ENCODE measurements around the gene ZNF333. TPM values are rescaled to one million over a fixed set of nuclear protein-coding genes. Genes with fewer than 3 reads are reported as not detected.

Gene ZNF333
- polyA plus RNA-seq, 3 donors from 2014 or later, result 10.8 to 15.1 (median 14.6) TPM

GRCh38 chr19:14676762-14677161, 13.1 kb upstream of the ZNF333 start:
- DNase-seq, result no peak
- Mint-ChIP-seq H3K4me3 (no peak overlapping the region), H3K27ac (no peak overlapping the region), H3K4me1 (peaks cover 0 to 1% of the 10 kb centered on the region in 2 donors), H3K36me3 (no peaks in the 10 kb centered on the region), H3K27me3 (ENCODE audit: low read depth in 3 of 3) (peaks cover 2 to 10% (median 3%) of the 10 kb centered on the region in 3 donors), H3K9me3 (no peaks in the 10 kb centered on the region)

DNA sequence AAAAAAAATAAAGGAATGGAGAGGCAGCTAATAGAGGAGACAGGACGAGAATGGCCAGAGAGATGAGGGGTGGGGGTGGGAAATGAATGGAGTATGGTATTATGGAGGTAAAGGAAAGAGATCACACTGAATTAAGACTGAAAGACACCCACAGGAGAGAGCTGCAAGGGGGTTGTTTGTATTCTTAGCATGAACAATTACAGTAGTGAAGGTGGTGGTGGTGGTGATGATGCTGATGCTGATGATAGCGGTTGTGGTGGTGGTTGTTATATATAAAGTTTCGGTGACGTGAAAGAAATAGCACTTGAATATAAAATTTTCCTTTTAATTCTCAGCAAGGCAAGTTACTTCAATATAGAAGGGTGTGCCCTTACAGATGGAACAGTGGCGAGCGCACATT, 12.4 kb upstream of the ZNF333 start:
- Mint-ChIP-seq H3K36me3 (no peaks in the 10 kb centered on the region), H3K9me3 (no peaks in the 10 kb centered on the region), H3K4me3 (no peak overlapping the region), H3K27me3 (ENCODE audit: low read depth in 3 of 3) (peaks cover 2 to 8% (median 3%) of the 10 kb centered on the region in 3 donors), H3K4me1 (peaks cover 0 to 1% of the 10 kb centered on the region in 2 donors), H3K27ac (no peak overlapping the region)
- no peak for DNase-seq

DNA sequence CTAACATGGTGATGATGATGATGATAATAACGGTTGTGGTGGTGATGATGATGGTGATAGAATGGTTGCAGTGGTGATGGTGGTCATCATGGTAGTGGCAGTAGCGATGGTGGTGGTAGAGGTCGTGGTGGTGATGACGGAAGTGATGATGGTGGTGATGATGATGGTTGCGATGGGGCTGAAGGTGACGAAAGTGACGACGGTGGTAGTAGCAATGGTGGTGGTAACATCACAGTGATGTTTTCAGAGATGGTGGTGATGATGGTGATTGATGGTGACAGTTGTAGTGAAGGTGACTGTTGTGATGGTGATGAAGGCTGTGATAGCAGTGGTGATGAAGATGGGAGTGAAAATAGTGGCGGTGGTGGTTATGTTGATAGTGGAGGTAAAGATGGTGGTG, 11.6 kb upstream of the ZNF333 start:
- Mint-ChIP-seq H3K9me3 (no peaks in the 10 kb centered on the region), H3K27ac (no peak overlapping the region), H3K27me3 (ENCODE audit: low read depth in 3 of 3) (peaks cover 2 to 4% (median 2%) of the 10 kb centered on the region in 3 donors), H3K4me3 (no peak overlapping the region), H3K4me1 (peaks cover 0 to 1% of the 10 kb centered on the region in 2 donors), H3K36me3 (no peaks in the 10 kb centered on the region)
- no peak for DNase-seq

DNA sequence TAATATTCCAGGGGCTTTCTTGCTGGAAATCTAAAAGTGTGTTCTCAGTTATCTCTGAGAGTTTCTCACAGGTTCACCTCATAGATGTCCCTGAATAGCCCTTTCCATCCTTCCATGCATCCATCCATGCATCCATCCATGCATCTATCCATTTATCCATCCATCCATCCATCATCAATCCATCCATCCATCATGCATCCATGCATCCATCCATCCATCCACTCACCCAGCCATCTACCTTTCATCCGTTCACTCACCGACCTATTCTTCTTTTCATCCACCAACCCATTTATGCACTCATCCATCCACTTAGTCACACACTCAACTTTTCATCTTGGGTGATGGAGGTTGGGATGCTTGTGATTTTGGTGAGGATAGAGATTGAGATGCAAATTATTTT, 7.8 kb upstream of the ZNF333 start:
- no peak overlapping the region for H3K27ac Mint-ChIP-seq
- no peaks in the 10 kb centered on the region for H3K9me3 Mint-ChIP-seq
- DNase-seq, result no peak
- H3K27me3 Mint-ChIP-seq (ENCODE audit: low read depth in 3 of 3), result peaks cover 0 to 4% (median 2%) of the 10 kb centered on the region in 3 donors
- H3K4me1 Mint-ChIP-seq, result no peaks in the 10 kb centered on the region
- H3K4me3 Mint-ChIP-seq, result no peak overlapping the region
- no peaks in the 10 kb centered on the region for H3K36me3 Mint-ChIP-seq

- H3K27me3 Mint-ChIP-seq (ENCODE audit: low read depth in 3 of 3), result peaks cover 0 to 4% (median 2%) of the 10 kb centered on the region in 3 donors
- H3K4me3 Mint-ChIP-seq, result no peak overlapping the region
- H3K9me3 Mint-ChIP-seq, result no peaks in the 10 kb centered on the region
- no peak overlapping the region for H3K27ac Mint-ChIP-seq
- H3K36me3 Mint-ChIP-seq, result no peaks in the 10 kb centered on the region
- no peaks in the 10 kb centered on the region for H3K4me1 Mint-ChIP-seq
- no peak for DNase-seq
Observed at GRCh38 chr19:14683439-14683838, 6.4 kb upstream of the ZNF333 start.

DNA sequence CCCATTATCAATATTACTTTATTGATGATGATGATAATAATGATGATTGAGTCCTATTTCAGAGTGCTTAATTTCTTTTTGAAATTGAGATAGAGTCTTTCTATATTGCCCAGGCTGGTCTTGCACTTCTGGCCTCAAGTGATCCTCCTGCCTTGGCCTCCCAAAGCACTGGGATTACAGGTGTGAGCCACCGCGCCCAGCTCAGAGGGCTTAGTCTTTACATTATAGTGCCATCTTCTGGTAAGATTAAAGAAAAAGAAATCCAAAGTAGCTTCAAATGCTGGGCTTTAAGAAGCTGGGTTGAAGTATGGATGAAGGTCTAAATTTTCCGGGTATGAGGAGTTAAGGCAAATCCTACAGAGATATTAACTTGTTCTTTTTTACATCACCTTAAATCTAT, 3.4 kb upstream of the ZNF333 start:
- no peaks in the 10 kb centered on the region for H3K9me3 Mint-ChIP-seq
- H3K27me3 Mint-ChIP-seq (ENCODE audit: low read depth in 3 of 3), result peaks cover 6 to 10% (median 7%) of the 10 kb centered on the region in 3 donors
- no peaks in the 10 kb centered on the region for H3K36me3 Mint-ChIP-seq
- peak in 1 of 3 donors; percentile 25 for DNase-seq
- no peak overlapping the region for H3K4me3 Mint-ChIP-seq
- peaks cover 16 to 24% of the 10 kb centered on the region in 2 donors for H3K4me1 Mint-ChIP-seq
- peak overlapping the region in 2 of 6 donors; percentile 35 to 46 for H3K27ac Mint-ChIP-seq

GRCh38 chr19:14694641-14695266, 4.9 kb downstream of the ZNF333 start:
- Mint-ChIP-seq H3K9me3 (no peaks in the 10 kb centered on the region), H3K4me1 (peaks cover 16 to 20% of the 10 kb centered on the region in 2 donors), H3K36me3 (peaks cover 15 to 20% (median 19%) of the 10 kb centered on the region in 3 donors), H3K27me3 (ENCODE audit: low read depth in 3 of 3) (peaks cover under 1 to 7% (median 1%) of the 10 kb centered on the region in 3 donors), H3K4me3 (no peak overlapping the region), H3K27ac (no peak overlapping the region)
- DNase-seq, result no peak

DNA sequence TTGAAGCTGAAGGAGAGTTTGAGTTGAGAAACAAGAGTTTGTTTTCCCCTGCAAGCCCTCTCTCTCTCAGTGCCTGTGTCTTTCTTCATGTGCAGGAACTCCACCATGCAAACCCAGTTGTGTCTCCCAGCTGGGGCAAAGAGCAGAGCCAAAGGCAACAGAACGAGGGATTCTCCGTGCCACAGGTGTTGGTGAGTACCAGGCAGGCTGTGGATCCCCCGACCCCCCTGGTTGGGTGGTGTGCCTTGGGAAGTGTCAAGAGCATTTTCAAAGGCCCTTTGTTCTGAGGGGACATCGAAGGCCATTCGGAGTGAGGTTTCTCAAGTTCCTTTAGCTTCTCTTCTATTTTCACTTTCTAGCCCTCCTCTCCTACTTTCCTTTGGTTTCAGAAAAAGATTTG, 5.6 kb downstream of the ZNF333 start:
- Mint-ChIP-seq H3K4me3 (no peak overlapping the region), H3K27ac (no peak overlapping the region), H3K9me3 (no peaks in the 10 kb centered on the region)

GRCh38 chr19:14699641-14700040, 9.8 kb downstream of the ZNF333 start:
- H3K4me1 Mint-ChIP-seq, result peaks cover 0 to 3% of the 10 kb centered on the region in 2 donors
- H3K9me3 Mint-ChIP-seq, result peaks cover 0 to 1% (median 0%) of the 10 kb centered on the region in 6 donors
- DNase-seq, result no peak
- peaks cover 32 to 48% (median 36%) of the 10 kb centered on the region in 3 donors for H3K36me3 Mint-ChIP-seq
- H3K27ac Mint-ChIP-seq, result no peak overlapping the region
- no peak overlapping the region for H3K4me3 Mint-ChIP-seq
- H3K27me3 Mint-ChIP-seq (ENCODE audit: low read depth in 3 of 3), result peaks cover 0 to 5% (median 0%) of the 10 kb centered on the region in 3 donors

More for the DNA sequence above, 5.6 kb downstream of the ZNF333 start:
- Mint-ChIP-seq H3K36me3 (peaks cover 16 to 24% (median 19%) of the 10 kb centered on the region in 3 donors), H3K27me3 (ENCODE audit: low read depth in 3 of 3) (peaks cover 0 to under 1% (median 0%) of the 10 kb centered on the region in 3 donors), H3K4me1 (peaks cover 12 to 15% of the 10 kb centered on the region in 2 donors)
- no peak for DNase-seq

- peaks cover 0 to 5% (median 0%) of the 10 kb centered on the region in 3 donors for H3K27me3 Mint-ChIP-seq (ENCODE audit: low read depth in 3 of 3)
- no peak for DNase-seq
- peaks cover 0 to 3% of the 10 kb centered on the region in 2 donors for H3K4me1 Mint-ChIP-seq
- peaks cover 0 to 1% (median 0%) of the 10 kb centered on the region in 6 donors for H3K9me3 Mint-ChIP-seq
- no peak overlapping the region for H3K27ac Mint-ChIP-seq
- H3K4me3 Mint-ChIP-seq, result no peak overlapping the region
- peaks cover 29 to 56% (median 36%) of the 10 kb centered on the region in 3 donors for H3K36me3 Mint-ChIP-seq
Observed at GRCh38 chr19:14700711-14701375, 11.0 kb downstream of the ZNF333 start.

GRCh38 chr19:14703833-14704232, 14.0 kb downstream of the ZNF333 start:
- DNase-seq, result no peak
- Mint-ChIP-seq H3K9me3 (peaks cover 0 to 1% (median 0%) of the 10 kb centered on the region in 6 donors), H3K4me1 (no peaks in the 10 kb centered on the region), H3K27ac (no peak overlapping the region), H3K27me3 (ENCODE audit: low read depth in 3 of 3) (peaks cover 0 to 5% (median 0%) of the 10 kb centered on the region in 3 donors), H3K36me3 (peaks cover 40 to 62% (median 43%) of the 10 kb centered on the region in 3 donors), H3K4me3 (no peak overlapping the region)

DNA sequence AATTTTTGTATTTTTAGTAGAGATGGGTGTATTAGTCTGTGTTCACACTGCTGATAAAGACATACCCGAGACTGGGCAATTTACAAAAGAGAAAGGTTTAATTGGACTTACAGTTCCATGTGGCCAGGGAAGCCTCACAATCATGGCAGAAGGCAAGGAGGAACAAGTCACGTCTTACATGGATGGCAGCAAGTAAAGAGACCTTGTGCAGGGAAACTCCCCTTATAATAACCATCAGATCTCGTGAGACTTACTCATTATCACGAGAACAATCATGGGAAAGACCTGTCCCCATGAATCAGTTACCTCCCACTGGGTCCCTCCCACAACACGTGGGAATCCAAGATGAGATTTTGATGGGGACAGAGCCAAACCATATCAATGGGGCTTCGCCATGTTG, 14.6 kb downstream of the ZNF333 start:
- Mint-ChIP-seq H3K36me3 (peaks cover 41 to 63% (median 44%) of the 10 kb centered on the region in 3 donors), H3K4me1 (no peaks in the 10 kb centered on the region), H3K4me3 (no peak overlapping the region), H3K9me3 (peaks cover 0 to 1% (median 0%) of the 10 kb centered on the region in 6 donors), H3K27ac (peak overlapping the region in 1 of 6 donors; percentile 12), H3K27me3 (ENCODE audit: low read depth in 3 of 3) (peaks cover 0 to 5% (median 0%) of the 10 kb centered on the region in 3 donors)
- DNase-seq, result no peak

GRCh38 chr19:14715841-14716240, 26.0 kb downstream of the ZNF333 start:
- Mint-ChIP-seq H3K36me3 (peaks cover 87 to 96% (median 88%) of the 10 kb centered on the region in 3 donors), H3K4me3 (no peak overlapping the region), H3K27ac (no peak overlapping the region), H3K4me1 (peaks cover 9 to 18% of the 10 kb centered on the region in 2 donors), H3K27me3 (ENCODE audit: low read depth in 3 of 3) (peaks cover 0 to 6% (median 0%) of the 10 kb centered on the region in 3 donors), H3K9me3 (peaks cover 39 to 56% (median 48%) of the 10 kb centered on the region in 6 donors)
- DNase-seq, result no peak

DNA sequence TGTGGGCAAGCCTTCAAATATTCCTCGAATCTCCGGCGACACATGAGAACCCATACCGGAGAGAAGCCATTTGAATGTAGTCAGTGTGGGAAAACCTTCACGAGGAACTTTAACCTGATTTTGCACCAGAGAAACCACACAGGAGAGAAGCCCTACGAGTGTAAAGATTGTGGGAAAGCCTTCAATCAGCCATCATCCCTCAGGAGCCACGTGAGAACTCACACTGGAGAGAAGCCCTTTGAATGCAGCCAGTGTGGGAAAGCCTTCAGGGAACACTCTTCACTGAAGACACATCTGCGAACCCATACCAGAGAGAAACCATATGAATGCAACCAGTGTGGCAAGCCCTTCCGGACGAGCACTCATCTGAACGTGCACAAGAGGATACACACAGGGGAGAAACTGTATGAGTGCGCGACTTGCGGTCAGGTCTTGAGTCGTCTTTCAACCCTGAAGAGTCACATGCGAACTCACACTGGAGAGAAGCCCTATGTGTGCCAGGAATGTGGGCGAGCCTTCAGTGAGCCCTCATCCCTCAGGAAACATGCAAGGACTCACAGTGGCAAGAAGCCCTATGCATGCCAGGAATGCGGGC, 28.8 kb downstream of the ZNF333 start:
- peaks cover 57 to 83% (median 72%) of the 10 kb centered on the region in 6 donors for H3K9me3 Mint-ChIP-seq
- H3K36me3 Mint-ChIP-seq, result peaks cover 82 to 97% (median 96%) of the 10 kb centered on the region in 3 donors
- peaks cover 8 to 9% of the 10 kb centered on the region in 2 donors for H3K4me1 Mint-ChIP-seq
- no peak for DNase-seq
- no peak overlapping the region for H3K4me3 Mint-ChIP-seq
- H3K27me3 Mint-ChIP-seq (ENCODE audit: low read depth in 3 of 3), result peaks cover 0 to 6% (median 0%) of the 10 kb centered on the region in 3 donors
- no peak overlapping the region for H3K27ac Mint-ChIP-seq
